ENCODE results near the gene FNBP1. TPM values are rescaled to one million over a fixed set of nuclear protein-coding genes. Genes with fewer than 3 reads are reported as not detected.
A peak's percentile ranks its signal among the peaks of the same experiment; 100 is the strongest.
"Not testable (repeated sequence)": the region's sequence is repeated elsewhere in the genome, so short reads cannot be mapped to it uniquely, and the experiment has no call there.

The FNBP1 gene
- total RNA-seq, 1 donor from 2014 or later: 50.0 TPM

GRCh38 chr9:130023994-130024596, 18.9 kb downstream of the FNBP1 start:
- Histone ChIP-seq H3K9me3 (no peaks in the 10 kb centered on the region), H3K27ac (no peak overlapping the region), H3K4me1 (peaks cover 23% of the 10 kb centered on the region), H3K27me3 (no peaks in the 10 kb centered on the region), H3K4me3 (no peak overlapping the region), H3K36me3 (no peaks in the 10 kb centered on the region)
- no peak for DNase-seq
- no peak for ATAC-seq
- TF ChIP-seq CTCF (IDR thresholded peaks at IDR 0.05): no peak
- intact Hi-C loops (cut with DNase I): no loop called here

GRCh38 chr9:130023144-130023787, 19.7 kb downstream of the FNBP1 start:
- Histone ChIP-seq H3K36me3 (no peaks in the 10 kb centered on the region), H3K27me3 (no peaks in the 10 kb centered on the region), H3K27ac (no peak overlapping the region), H3K9me3 (no peaks in the 10 kb centered on the region), H3K4me1 (peaks cover 15% of the 10 kb centered on the region), H3K4me3 (no peak overlapping the region)
- DNase-seq: no peak
- peak; percentile 25 for ATAC-seq
- no peak for TF ChIP-seq CTCF (IDR thresholded peaks at IDR 0.05)
- intact Hi-C loops (cut with DNase I): no loop called here

- Histone ChIP-seq H3K27ac (no peak overlapping the region), H3K27me3 (no peaks in the 10 kb centered on the region), H3K4me1 (peaks cover 12% of the 10 kb centered on the region), H3K4me3 (no peak overlapping the region), H3K9me3 (no peaks in the 10 kb centered on the region), H3K36me3 (no peaks in the 10 kb centered on the region)
- no peak for TF ChIP-seq CTCF (IDR thresholded peaks at IDR 0.05)
- no peak for DNase-seq
- no peak for ATAC-seq
- intact Hi-C loops (cut with DNase I): no loop called here
Observed at GRCh38 chr9:130022566-130023143, 20.3 kb downstream of the FNBP1 start.

GRCh38 chr9:130021842-130022241, 21.1 kb downstream of the FNBP1 start:
- intact Hi-C loops (cut with DNase I): not testable (repeated sequence)

GRCh38 chr9:130021123-130021522, 21.9 kb downstream of the FNBP1 start:
- Histone ChIP-seq H3K27ac (no peak overlapping the region), H3K36me3 (no peaks in the 10 kb centered on the region), H3K27me3 (no peaks in the 10 kb centered on the region), H3K4me3 (no peak overlapping the region), H3K4me1 (peaks cover 12% of the 10 kb centered on the region), H3K9me3 (no peaks in the 10 kb centered on the region)
- intact Hi-C loops (cut with DNase I): no loop called here
- TF ChIP-seq CTCF (IDR thresholded peaks at IDR 0.05): no peak
- no peak for ATAC-seq
- DNase-seq: no peak

More at GRCh38 chr9:130021842-130022241, 21.1 kb downstream of the FNBP1 start:
- peaks cover 12% of the 10 kb centered on the region for H3K4me1 ChIP-seq
- H3K36me3 ChIP-seq, H3K27ac ChIP-seq, H3K9me3 ChIP-seq, H3K4me3 ChIP-seq, ATAC-seq, DNase-seq, H3K27me3 ChIP-seq: not testable (repeated sequence)

- no peaks in the 10 kb centered on the region for H3K9me3 ChIP-seq
- DNase-seq (no peak), ATAC-seq (no peak)
- intact Hi-C loops (cut with DNase I): no loop called here
- H3K4me1 ChIP-seq: peaks cover 12% of the 10 kb centered on the region
- no peak overlapping the region for H3K27ac ChIP-seq
- no peak overlapping the region for H3K4me3 ChIP-seq
- H3K36me3 ChIP-seq: no peaks in the 10 kb centered on the region
- TF ChIP-seq CTCF (IDR thresholded peaks at IDR 0.05): no peak
- no peaks in the 10 kb centered on the region for H3K27me3 ChIP-seq
Observed at GRCh38 chr9:130020618-130021017, 22.4 kb downstream of the FNBP1 start.

Data from upper lobe of right lung (tissue), 1 donor.